WERI-Rb-1 (cell line): Measurements from ENCODE around the gene TEX2.
A peak's percentile ranks its signal among the peaks of the same experiment; 100 is the strongest.
"Not testable (repeated sequence)": the region's sequence is repeated elsewhere in the genome, so short reads cannot be mapped to it uniquely, and the experiment has no call there.

Experiments
- DNase-seq: peaks from one replicate; pipeline ENCODE4 v3.0.0-alpha.2; 2020
- H3K27ac ChIP-seq: fragments of 250-450 bp; sonication (Bioruptor Pico); 2 replicates; pipeline ENCODE4 v1.5.1; 2020; ENCODE audit warnings: mild to moderate bottlenecking, moderate library complexity
- H3K27me3 ChIP-seq: fragments of 250-450 bp; sonication (Bioruptor Pico); 2 replicates; pipeline ENCODE4 v1.5.1; 2021; ENCODE audit warnings: mild to moderate bottlenecking, low read depth, moderate library complexity; ENCODE audit not compliant: insufficient read depth, severe bottlenecking
- H3K36me3 ChIP-seq: fragments of 250-450 bp; sonication (Bioruptor Pico); 2 replicates; pipeline ENCODE4 v1.5.1; 2020; ENCODE audit warnings: mild to moderate bottlenecking, moderate library complexity
- H3K4me3 ChIP-seq: 2 replicates; pipeline ENCODE4 v1.5.1; 2011; ENCODE audit warnings: low read depth, mild to moderate bottlenecking, control low read depth, low read length
- H3K9me3 ChIP-seq: fragments of 250-450 bp; sonication (Bioruptor Pico); 2 replicates; pipeline ENCODE4 v1.5.1; 2021; ENCODE audit warnings: mild to moderate bottlenecking, moderate library complexity; ENCODE audit not compliant: severe bottlenecking
- TF ChIP-seq, protein P1 (sequence below): IDR thresholded peaks from 2 replicates; pipeline ENCODE4 v1.5.1; 2011; ENCODE audit warnings: low read depth, mild to moderate bottlenecking, control low read depth, inconsistent platforms, low read length

Gene TEX2

DNA sequence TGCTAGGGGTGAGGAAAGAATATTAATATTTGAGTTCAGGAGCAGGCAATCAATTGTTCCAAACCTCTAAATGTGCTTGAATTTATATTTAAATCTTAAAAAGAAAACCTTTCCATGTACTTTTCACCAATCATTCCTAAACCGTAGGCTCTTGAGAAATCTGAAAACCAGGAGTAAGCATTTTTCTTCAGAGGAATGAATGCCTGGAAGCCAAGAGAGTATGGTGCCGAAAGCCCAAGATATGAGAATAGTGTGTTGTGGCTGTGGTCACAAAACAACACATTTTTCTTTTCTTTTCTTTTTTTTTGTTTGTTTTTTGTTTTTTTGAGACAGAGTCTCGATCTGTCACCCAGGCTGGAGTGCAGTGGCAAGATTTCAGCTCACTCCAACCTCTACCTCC is 37.6 kb downstream of the TEX2 start:
- no peaks in the 10 kb centered on the region for H3K27me3 ChIP-seq
- H3K36me3 ChIP-seq, result peaks cover 3% of the 10 kb centered on the region; the same call in 1 of the 2 replicates
- DNase-seq, result no peak
- peak overlapping the region; percentile 82 for H3K27ac ChIP-seq
- H3K9me3 ChIP-seq, result peaks cover 3% of the 10 kb centered on the region
- no peak overlapping the region for H3K4me3 ChIP-seq
- TF ChIP-seq, protein P1, sequence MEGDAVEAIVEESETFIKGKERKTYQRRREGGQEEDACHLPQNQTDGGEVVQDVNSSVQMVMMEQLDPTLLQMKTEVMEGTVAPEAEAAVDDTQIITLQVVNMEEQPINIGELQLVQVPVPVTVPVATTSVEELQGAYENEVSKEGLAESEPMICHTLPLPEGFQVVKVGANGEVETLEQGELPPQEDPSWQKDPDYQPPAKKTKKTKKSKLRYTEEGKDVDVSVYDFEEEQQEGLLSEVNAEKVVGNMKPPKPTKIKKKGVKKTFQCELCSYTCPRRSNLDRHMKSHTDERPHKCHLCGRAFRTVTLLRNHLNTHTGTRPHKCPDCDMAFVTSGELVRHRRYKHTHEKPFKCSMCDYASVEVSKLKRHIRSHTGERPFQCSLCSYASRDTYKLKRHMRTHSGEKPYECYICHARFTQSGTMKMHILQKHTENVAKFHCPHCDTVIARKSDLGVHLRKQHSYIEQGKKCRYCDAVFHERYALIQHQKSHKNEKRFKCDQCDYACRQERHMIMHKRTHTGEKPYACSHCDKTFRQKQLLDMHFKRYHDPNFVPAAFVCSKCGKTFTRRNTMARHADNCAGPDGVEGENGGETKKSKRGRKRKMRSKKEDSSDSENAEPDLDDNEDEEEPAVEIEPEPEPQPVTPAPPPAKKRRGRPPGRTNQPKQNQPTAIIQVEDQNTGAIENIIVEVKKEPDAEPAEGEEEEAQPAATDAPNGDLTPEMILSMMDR, result no peak

DNA sequence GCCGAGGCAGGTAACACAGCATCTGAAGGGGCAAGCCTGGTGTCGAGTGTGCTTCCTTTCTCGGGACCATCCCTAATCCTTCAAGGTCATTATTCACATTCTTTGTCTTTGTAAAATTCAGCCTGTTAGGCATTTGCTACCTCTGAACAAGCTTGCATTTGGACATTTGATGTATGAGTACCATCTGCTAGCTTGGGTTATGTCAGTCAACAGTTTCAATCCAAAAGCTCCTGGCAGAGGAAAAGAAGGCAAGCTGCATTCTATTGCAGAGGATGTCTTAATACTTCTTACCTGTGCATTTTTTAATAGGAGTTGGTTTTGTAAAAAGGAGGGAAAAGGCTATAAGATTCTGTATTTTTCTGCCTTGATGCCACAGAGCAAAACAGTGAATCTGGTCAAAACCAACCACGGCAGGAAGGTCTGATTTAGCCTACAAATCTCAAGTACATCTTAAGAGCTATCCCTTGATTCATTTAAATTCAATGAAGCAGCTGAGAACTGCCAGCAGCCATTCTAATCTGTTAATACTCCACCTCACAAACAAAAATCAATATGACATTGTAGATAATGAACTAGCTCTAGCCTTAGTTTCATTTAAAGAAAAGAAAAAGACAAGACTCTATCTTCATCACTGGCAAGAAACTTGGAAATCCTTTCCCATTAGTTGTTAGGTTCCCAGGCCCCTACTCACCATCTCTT is 39.0 kb downstream of the TEX2 start:
- TF ChIP-seq, protein P1, result no peak
- Histone ChIP-seq H3K36me3 (peaks cover 3% of the 10 kb centered on the region; the same call in 1 of the 2 replicates), H3K9me3 (peaks cover 3% of the 10 kb centered on the region), H3K27me3 (no peaks in the 10 kb centered on the region), H3K4me3 (peak overlapping the region; percentile 17), H3K27ac (peak overlapping the region; percentile 82)
- DNase-seq, result peak; percentile 68

- DNase-seq, result no peak
- Histone ChIP-seq H3K27me3 (no peaks in the 10 kb centered on the region), H3K36me3 (peaks cover 3% of the 10 kb centered on the region; the same call in 1 of the 2 replicates), H3K27ac (peak overlapping the region; percentile 82), H3K9me3 (peaks cover 5% of the 10 kb centered on the region), H3K4me3 (peak overlapping the region; percentile 17)
- TF ChIP-seq, protein P1, result no peak
These were observed 39.8 kb downstream of the TEX2 start for GRCh38 chr17:64223283-64223682.

DNA sequence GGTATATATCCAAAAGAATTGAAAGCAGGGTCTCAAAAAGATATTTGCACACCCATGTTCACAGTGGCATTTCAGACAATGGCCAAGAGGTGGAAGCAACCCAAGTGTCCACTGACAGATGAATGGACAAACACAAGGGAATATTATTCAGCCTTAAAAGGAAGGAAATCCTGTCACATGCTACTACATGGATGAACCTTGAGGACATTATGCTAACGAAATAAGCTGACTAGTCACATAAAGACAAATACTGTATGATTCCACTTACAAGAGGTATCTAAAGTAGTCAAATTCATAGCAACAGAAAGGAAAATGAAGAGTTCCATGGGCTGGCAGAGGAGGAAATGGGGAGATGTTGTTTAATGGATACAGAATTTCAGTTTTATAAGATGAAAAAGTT is 41.4 kb downstream of the TEX2 start:
- peaks cover 3% of the 10 kb centered on the region for H3K36me3 ChIP-seq
- DNase-seq, result no peak
- TF ChIP-seq, protein P1, result no peak
- no peaks in the 10 kb centered on the region for H3K27me3 ChIP-seq
- no peak overlapping the region for H3K27ac ChIP-seq
- no peak overlapping the region for H3K4me3 ChIP-seq
- H3K9me3 ChIP-seq, result peaks cover 4% of the 10 kb centered on the region

- H3K4me3 ChIP-seq, H3K27ac ChIP-seq, H3K36me3 ChIP-seq, H3K27me3 ChIP-seq, H3K9me3 ChIP-seq, DNase-seq: not testable (repeated sequence)
These were observed 42.5 kb downstream of the TEX2 start for GRCh38 chr17:64220604-64221003.

DNA sequence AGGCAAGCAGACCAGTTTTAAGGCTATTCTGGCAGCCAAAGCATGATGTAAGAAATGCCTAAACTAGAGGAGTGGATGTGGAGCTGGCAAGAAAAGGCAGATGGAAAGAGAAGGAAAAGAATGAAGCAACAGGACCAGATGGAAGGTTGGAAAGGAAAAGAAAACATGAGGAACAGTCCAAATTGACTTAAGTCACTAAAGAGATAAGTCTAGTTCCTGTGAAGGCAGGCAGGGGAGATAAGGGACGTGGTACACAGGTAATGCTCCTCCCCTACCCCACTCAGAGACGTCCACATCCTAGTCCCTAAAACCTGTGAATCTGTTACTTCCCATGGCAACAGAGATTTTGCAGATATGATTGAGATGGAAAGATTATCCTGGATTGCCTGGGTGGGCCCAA is 43.5 kb downstream of the TEX2 start:
- H3K27me3 ChIP-seq, result no peaks in the 10 kb centered on the region
- no peak overlapping the region for H3K4me3 ChIP-seq
- no peak overlapping the region for H3K27ac ChIP-seq
- no peak for DNase-seq
- TF ChIP-seq, protein P1, result no peak
- H3K36me3 ChIP-seq, result no peaks in the 10 kb centered on the region; the same call in 1 of the 2 replicates
- peaks cover 4% of the 10 kb centered on the region for H3K9me3 ChIP-seq
